ENCODE measurements around the gene MGLL.

Gene MGLL

DNA sequence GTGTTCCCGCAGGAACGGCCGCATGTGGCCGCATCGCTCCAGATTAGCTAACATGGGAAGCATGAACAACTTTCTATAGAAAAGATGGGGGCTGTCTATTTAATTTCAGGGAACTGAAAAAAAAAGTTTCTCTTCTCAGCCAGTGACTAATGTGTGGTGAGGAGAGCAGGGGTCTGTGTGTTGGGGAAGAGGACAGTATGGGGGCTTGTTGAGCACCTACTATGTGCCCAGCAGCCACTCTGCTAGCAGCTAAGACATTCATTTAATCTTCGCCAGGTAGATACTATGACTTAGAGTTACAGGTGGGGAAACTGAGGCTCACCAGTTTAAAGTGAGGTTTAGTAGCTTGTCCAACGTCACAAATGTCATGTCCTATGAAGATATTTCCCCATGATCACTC lies 56.6 kb downstream of the MGLL start:
- no peak overlapping the region for H3K27ac ChIP-seq (ENCODE audit: low read length)
- H3K27me3 ChIP-seq (ENCODE audit: control insufficient read depth, insufficient read depth, low read length): no peaks in the 10 kb centered on the region
- H3K36me3 ChIP-seq (ENCODE audit: control insufficient read depth, insufficient read depth, low read length): no peaks in the 10 kb centered on the region
- no peak overlapping the region for H3K4me3 ChIP-seq (ENCODE audit: low read length)
- no peaks in the 10 kb centered on the region for H3K9me3 ChIP-seq (ENCODE audit: control insufficient read depth, insufficient read depth, low read length)
- no peak for DNase-seq (ENCODE audit: low read depth, low spot score)
- WGBS (ENCODE audit: insufficient coverage, insufficient read length): no CpG with 5 or more reads among the region's 7 CpGs
- no peaks in the 10 kb centered on the region for H3K4me1 ChIP-seq (ENCODE audit: control insufficient read depth, insufficient read depth, low read length)

DNA sequence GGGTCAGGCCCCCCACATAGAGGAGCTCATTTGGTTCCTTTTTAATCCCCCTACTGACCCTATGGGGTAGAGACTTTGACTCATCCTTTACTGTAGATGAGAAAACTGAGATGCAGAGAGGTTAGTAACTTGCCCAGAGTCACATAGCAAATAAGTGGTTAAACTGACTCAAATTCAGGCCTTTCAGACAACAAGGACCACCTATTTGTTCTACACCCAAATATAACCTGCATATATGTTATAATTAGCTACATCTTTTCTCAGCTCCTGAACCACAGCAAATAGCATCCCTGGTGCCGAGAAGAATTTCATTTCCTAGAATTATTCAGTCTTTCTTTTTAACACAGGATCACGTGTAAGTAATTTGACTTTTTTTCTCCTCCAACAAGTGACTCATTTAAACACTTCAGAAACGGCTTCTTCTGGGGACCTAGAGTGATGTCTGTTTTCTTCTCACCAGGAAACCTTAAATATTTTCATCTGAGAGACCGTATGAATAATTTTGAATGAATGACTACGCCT lies 57.4 kb downstream of the MGLL start:
- Histone ChIP-seq H3K9me3 (ENCODE audit: control insufficient read depth, insufficient read depth, low read length) (no peaks in the 10 kb centered on the region), H3K4me3 (ENCODE audit: low read length) (no peak overlapping the region), H3K36me3 (ENCODE audit: control insufficient read depth, insufficient read depth, low read length) (no peaks in the 10 kb centered on the region), H3K27me3 (ENCODE audit: control insufficient read depth, insufficient read depth, low read length) (no peaks in the 10 kb centered on the region), H3K27ac (ENCODE audit: low read length) (no peak overlapping the region), H3K4me1 (ENCODE audit: control insufficient read depth, insufficient read depth, low read length) (no peaks in the 10 kb centered on the region)
- no CpG with 5 or more reads among the region's 5 CpGs for WGBS (ENCODE audit: insufficient coverage, insufficient read length)
- no peak for DNase-seq (ENCODE audit: low read depth, low spot score)

DNA sequence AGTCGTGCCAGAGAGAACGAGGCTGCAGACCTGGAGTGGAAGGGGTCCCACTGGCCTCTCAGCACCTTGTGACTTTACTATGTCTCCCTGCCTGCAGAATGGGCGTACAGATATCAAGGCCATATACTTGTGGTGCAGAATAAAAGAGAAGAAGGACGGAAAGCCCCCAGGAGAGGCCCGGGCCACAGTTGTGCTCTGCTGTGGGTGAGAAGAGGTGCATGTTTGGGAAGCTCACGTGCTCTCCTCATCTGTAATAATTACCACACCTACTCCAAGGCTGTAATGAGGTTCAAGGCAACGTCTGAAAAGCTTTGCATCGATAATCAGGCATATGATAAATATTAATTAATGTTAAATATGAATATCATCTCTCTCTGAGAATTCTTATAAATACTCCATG lies 58.0 kb downstream of the MGLL start:
- Histone ChIP-seq H3K4me1 (ENCODE audit: control insufficient read depth, insufficient read depth, low read length) (no peaks in the 10 kb centered on the region), H3K9me3 (ENCODE audit: control insufficient read depth, insufficient read depth, low read length) (no peaks in the 10 kb centered on the region), H3K4me3 (ENCODE audit: low read length) (no peak overlapping the region), H3K36me3 (ENCODE audit: control insufficient read depth, insufficient read depth, low read length) (no peaks in the 10 kb centered on the region), H3K27ac (ENCODE audit: low read length) (no peak overlapping the region), H3K27me3 (ENCODE audit: control insufficient read depth, insufficient read depth, low read length) (no peaks in the 10 kb centered on the region)
- DNase-seq (ENCODE audit: low read depth, low spot score): no peak
- no CpG with 5 or more reads among the region's 8 CpGs for WGBS (ENCODE audit: insufficient coverage, insufficient read length)

DNA sequence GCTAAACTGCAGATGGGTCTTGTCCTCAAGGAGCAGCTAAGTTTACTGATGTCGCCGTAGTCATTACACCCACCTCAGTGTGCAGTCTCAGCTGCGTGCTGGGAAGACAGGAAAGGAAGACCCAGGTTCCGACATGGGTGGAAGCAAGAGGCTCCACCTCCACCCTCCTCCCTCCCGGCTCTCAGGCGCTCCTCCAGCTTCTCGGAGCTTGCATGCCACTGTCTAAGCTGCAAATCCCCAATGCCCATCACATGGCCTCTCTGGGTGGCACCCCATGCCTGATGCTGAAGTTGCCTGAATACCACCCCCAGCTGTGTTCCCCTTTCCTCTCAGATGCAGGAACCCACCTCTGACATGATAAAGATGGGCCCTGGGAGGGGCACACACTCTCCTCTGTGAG lies 58.5 kb downstream of the MGLL start:
- Histone ChIP-seq H3K27me3 (ENCODE audit: control insufficient read depth, insufficient read depth, low read length) (no peaks in the 10 kb centered on the region), H3K27ac (ENCODE audit: low read length) (no peak overlapping the region), H3K9me3 (ENCODE audit: control insufficient read depth, insufficient read depth, low read length) (no peaks in the 10 kb centered on the region), H3K36me3 (ENCODE audit: control insufficient read depth, insufficient read depth, low read length) (no peaks in the 10 kb centered on the region), H3K4me3 (ENCODE audit: low read length) (no peak overlapping the region), H3K4me1 (ENCODE audit: control insufficient read depth, insufficient read depth, low read length) (no peaks in the 10 kb centered on the region)
- WGBS (ENCODE audit: insufficient coverage, insufficient read length): no CpG with 5 or more reads among the region's 7 CpGs
- no peak for DNase-seq (ENCODE audit: low read depth, low spot score)

DNA sequence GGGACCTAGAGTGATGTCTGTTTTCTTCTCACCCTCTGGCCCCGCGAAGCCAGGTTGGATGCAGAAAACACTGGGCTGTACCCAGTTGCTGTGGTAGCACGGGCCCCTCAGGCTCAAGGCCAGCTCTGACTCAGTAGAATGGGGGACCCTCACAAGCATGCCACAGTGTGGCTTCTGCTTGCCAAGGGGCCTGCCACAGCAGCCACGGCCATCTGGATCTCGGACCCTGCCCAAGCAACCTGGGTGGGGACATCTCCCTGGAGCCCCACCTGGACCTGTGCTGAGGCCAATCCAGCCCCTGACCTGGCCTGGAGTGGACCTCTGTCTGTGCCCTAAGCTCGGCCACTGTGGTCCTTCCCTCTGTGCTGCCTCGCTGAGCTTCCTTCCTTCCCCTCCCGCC lies 59.0 kb downstream of the MGLL start:
- WGBS (ENCODE audit: insufficient coverage, insufficient read length): no CpG with 5 or more reads among the region's 8 CpGs
- H3K27ac ChIP-seq (ENCODE audit: low read length): no peak overlapping the region
- no peaks in the 10 kb centered on the region for H3K4me1 ChIP-seq (ENCODE audit: control insufficient read depth, insufficient read depth, low read length)
- no peaks in the 10 kb centered on the region for H3K9me3 ChIP-seq (ENCODE audit: control insufficient read depth, insufficient read depth, low read length)
- no peak overlapping the region for H3K4me3 ChIP-seq (ENCODE audit: low read length)
- H3K36me3 ChIP-seq (ENCODE audit: control insufficient read depth, insufficient read depth, low read length): no peaks in the 10 kb centered on the region
- H3K27me3 ChIP-seq (ENCODE audit: control insufficient read depth, insufficient read depth, low read length): no peaks in the 10 kb centered on the region
- no peak for DNase-seq (ENCODE audit: low read depth, low spot score)

DNA sequence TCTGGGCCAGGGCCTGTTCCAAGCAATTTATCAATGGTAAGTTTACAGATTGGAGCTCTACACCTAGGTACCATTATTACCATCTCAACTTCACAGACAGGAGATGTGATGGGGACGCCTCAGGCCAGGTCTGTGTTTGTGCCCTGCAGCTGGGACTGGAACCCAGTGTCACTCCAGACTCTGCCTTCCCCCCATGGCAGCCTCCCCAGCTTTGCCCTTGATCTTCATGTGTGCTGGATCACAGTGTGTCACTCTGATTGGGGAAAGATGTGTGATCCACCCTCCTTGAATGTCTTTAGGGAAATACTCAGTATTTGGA lies 59.6 kb downstream of the MGLL start:
- no peak for DNase-seq (ENCODE audit: low read depth, low spot score)
- WGBS (ENCODE audit: insufficient coverage, insufficient read length): no CpG with 5 or more reads among the region's 1 CpG

DNA sequence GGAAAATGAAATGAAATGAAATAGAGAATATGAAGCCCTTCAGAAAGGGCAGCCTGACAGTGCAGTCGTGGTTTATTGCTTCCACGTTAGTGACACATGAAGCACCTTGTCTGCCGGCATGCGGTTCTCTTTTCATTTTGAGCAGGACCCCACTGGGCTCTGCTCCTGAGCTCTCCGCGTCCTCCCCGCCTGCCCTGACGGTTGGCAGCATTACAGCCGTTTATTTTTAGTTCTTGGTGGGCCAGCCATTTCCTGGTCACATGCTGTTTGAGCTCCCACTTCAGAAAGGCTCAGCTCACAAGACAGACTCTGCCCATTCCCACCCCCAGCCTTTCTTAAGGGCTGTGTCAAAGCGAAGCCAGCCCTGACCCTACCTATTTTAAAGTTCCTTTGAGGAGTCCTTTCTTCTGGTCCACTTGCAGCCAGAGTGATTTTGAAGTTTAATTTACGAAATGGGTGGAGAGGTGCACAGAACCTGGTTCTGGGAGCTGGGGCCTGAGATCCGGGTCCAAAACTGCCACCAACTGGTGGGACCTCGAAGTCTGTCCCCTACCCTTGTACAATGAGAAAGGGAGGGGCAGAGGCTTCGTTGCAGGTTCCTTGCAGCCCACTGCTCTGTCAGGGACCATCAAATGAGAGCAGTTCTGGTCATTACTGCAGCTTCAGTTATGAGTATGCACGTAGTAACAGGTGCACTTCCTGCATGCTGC lies 60.1 kb downstream of the MGLL start:
- no peak for DNase-seq (ENCODE audit: low read depth, low spot score)
- Histone ChIP-seq H3K27me3 (ENCODE audit: control insufficient read depth, insufficient read depth, low read length) (peaks cover 2% of the 10 kb centered on the region; the same call in 1 of the 2 replicates), H3K36me3 (ENCODE audit: control insufficient read depth, insufficient read depth, low read length) (no peaks in the 10 kb centered on the region), H3K9me3 (ENCODE audit: control insufficient read depth, insufficient read depth, low read length) (no peaks in the 10 kb centered on the region), H3K4me3 (ENCODE audit: low read length) (no peak overlapping the region), H3K4me1 (ENCODE audit: control insufficient read depth, insufficient read depth, low read length) (no peaks in the 10 kb centered on the region), H3K27ac (ENCODE audit: low read length) (no peak overlapping the region)
- WGBS (ENCODE audit: insufficient coverage, insufficient read length): no CpG with 5 or more reads among the region's 15 CpGs

More for the DNA sequence above, 59.6 kb downstream of the MGLL start:
- Histone ChIP-seq H3K27ac (ENCODE audit: low read length) (no peak overlapping the region), H3K4me1 (ENCODE audit: control insufficient read depth, insufficient read depth, low read length) (no peaks in the 10 kb centered on the region), H3K4me3 (ENCODE audit: low read length) (no peak overlapping the region), H3K27me3 (ENCODE audit: control insufficient read depth, insufficient read depth, low read length) (no peaks in the 10 kb centered on the region), H3K9me3 (ENCODE audit: control insufficient read depth, insufficient read depth, low read length) (no peaks in the 10 kb centered on the region), H3K36me3 (ENCODE audit: control insufficient read depth, insufficient read depth, low read length) (no peaks in the 10 kb centered on the region)

DNA sequence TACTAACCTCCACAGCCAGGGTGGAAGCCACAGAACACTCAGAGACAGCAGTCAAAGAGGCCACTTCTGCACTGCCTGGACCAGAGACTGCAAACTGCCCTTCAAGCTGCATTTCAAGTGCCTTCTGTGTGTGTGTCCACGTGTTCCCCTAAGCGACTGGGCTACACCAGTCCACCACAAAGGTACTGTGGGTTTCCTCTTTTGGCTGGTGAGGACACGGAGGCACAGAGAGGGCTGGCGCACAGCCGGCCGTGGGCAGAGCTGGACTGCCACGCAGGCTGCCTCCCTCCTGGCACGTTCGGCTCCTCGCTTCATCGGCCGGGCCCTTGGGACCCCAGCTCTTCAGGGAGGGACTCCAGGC lies 60.9 kb downstream of the MGLL start:
- Histone ChIP-seq H3K27me3 (ENCODE audit: control insufficient read depth, insufficient read depth, low read length) (peaks cover 2% of the 10 kb centered on the region; the same call in 1 of the 2 replicates), H3K4me1 (ENCODE audit: control insufficient read depth, insufficient read depth, low read length) (no peaks in the 10 kb centered on the region), H3K27ac (ENCODE audit: low read length) (no peak overlapping the region), H3K4me3 (ENCODE audit: low read length) (no peak overlapping the region), H3K9me3 (ENCODE audit: control insufficient read depth, insufficient read depth, low read length) (no peaks in the 10 kb centered on the region), H3K36me3 (ENCODE audit: control insufficient read depth, insufficient read depth, low read length) (no peaks in the 10 kb centered on the region)
- no CpG with 5 or more reads among the region's 12 CpGs for WGBS (ENCODE audit: insufficient coverage, insufficient read length)
- no peak for DNase-seq (ENCODE audit: low read depth, low spot score)

DNA sequence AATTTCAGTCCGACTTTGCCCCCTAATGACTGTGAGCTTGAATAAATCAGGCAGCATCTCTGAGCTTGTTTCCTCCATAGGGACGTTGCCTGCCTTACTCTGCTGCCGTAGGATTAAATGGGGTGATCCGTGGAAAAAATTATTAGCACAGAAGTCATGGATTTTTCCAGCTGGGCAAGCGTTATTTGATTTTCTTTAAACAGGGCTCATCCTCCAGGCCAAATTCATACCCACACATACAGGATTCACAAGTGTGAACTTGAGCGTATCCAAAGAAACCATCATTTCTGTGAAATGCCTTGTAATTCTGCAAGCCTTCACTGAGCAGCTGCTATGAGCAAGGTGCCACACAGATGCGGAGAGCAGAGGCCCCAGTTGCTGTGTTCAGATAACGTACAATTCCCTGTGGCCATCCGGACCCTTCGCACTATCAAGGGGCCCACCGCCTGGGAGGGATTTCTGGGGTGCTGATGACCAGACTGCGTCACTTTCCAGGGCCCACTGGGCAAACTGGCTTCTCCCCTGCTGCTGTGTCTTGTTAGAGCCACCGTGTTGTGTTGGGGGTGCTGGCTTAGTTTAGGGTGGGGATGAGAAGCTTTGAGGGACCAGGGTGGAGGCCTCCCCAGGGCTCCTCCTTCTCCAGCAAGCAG lies 61.4 kb downstream of the MGLL start:
- WGBS (ENCODE audit: insufficient coverage, insufficient read length): no CpG with 5 or more reads among the region's 13 CpGs
- H3K27ac ChIP-seq (ENCODE audit: low read length): no peak overlapping the region
- H3K4me1 ChIP-seq (ENCODE audit: control insufficient read depth, insufficient read depth, low read length): no peaks in the 10 kb centered on the region
- H3K4me3 ChIP-seq (ENCODE audit: low read length): no peak overlapping the region
- peaks cover 2% of the 10 kb centered on the region; the same call in 1 of the 2 replicates for H3K27me3 ChIP-seq (ENCODE audit: control insufficient read depth, insufficient read depth, low read length)
- H3K36me3 ChIP-seq (ENCODE audit: control insufficient read depth, insufficient read depth, low read length): no peaks in the 10 kb centered on the region
- no peaks in the 10 kb centered on the region for H3K9me3 ChIP-seq (ENCODE audit: control insufficient read depth, insufficient read depth, low read length)
- no peak for DNase-seq (ENCODE audit: low read depth, low spot score)

DNA sequence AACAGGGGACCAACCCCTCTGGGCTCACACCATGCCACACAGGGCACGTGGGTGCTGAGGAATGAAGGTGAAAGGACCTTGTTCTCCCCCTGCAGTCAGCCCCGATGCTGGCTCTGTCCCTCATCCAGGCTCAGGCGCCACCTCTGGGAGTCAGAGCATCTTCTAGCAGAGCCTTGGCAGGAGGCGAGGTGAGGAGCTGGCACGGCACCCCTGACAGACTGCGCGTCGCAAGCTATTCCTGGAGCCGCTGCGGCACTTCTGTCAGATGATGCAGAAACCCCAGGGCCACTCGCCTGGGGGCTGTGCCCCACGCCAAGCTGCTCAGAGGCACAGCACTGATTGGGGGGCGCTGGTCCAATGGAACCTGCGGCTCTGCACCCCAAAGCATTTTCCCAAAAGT lies 62.0 kb downstream of the MGLL start:
- H3K27ac ChIP-seq (ENCODE audit: low read length): no peak overlapping the region
- no peak for DNase-seq (ENCODE audit: low read depth, low spot score)
- H3K36me3 ChIP-seq (ENCODE audit: control insufficient read depth, insufficient read depth, low read length): no peaks in the 10 kb centered on the region
- H3K4me1 ChIP-seq (ENCODE audit: control insufficient read depth, insufficient read depth, low read length): no peaks in the 10 kb centered on the region
- peaks cover 2% of the 10 kb centered on the region; the same call in 1 of the 2 replicates for H3K27me3 ChIP-seq (ENCODE audit: control insufficient read depth, insufficient read depth, low read length)
- no peak overlapping the region for H3K4me3 ChIP-seq (ENCODE audit: low read length)
- no peaks in the 10 kb centered on the region for H3K9me3 ChIP-seq (ENCODE audit: control insufficient read depth, insufficient read depth, low read length)
- WGBS (ENCODE audit: insufficient coverage, insufficient read length): no CpG with 5 or more reads among the region's 14 CpGs

DNA sequence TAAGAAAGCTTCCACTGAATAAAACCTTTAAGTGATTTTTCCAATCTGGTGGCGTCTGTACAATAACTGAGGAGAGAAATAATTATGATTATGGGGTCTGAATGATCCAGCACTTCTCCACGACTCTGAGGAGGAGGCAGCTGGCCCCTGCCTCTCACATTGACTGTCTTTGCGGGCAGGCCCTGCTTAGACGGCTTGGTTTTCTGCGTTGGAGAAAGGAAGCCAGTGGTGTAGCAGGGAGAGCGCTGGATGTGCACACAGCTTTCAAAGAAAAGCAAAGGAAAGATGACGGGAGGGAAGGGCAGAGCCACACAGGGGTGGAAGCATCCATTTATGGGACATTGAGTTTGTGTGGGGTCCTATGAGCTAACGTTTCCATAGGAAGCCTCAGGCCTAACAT lies 62.5 kb downstream of the MGLL start:
- Histone ChIP-seq H3K36me3 (ENCODE audit: control insufficient read depth, insufficient read depth, low read length) (no peaks in the 10 kb centered on the region), H3K4me1 (ENCODE audit: control insufficient read depth, insufficient read depth, low read length) (no peaks in the 10 kb centered on the region), H3K27me3 (ENCODE audit: control insufficient read depth, insufficient read depth, low read length) (peaks cover 2% of the 10 kb centered on the region; the same call in 1 of the 2 replicates), H3K4me3 (ENCODE audit: low read length) (no peak overlapping the region), H3K27ac (ENCODE audit: low read length) (no peak overlapping the region), H3K9me3 (ENCODE audit: control insufficient read depth, insufficient read depth, low read length) (no peaks in the 10 kb centered on the region)
- WGBS (ENCODE audit: insufficient coverage, insufficient read length): no CpG with 5 or more reads among the region's 8 CpGs
- DNase-seq (ENCODE audit: low read depth, low spot score): no peak
